Measurements from ENCODE around the gene MRPS21. TPM values are rescaled to one million over a fixed set of nuclear protein-coding genes. Genes with fewer than 3 reads are reported as not detected.

MRPS21 gene
- total and polyA plus RNA-seq, 9 of the 15 experiments (the other 6 are each of a cell fraction or from before 2014, with no cell fraction given): 119 to 407 (median 149) TPM

DNA sequence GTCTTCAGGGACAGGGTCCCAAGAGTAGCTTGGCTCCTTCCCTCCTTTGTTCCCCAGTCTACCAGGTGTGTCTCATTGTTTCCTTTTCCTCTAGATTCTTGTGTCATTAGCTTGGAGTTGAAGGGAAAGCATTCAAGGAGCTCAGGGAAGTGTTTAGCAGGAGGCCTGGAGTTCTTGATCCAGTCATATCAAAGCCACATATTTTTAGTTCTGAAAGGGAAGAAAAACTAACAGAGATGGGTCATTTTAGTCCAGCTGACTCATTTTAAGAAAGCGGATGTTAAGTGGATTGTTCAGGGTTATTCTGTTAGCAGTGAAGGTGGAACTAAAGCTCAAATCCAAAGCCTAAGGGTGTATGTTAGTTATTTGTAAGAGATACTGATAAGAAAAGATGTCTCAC, 20.4 kb upstream of the MRPS21 start:
- TF ChIP-seq ZNF551 (CRISPR knock-in tag; IDR thresholded peaks at IDR 0.05) (no peak), CTCFL (IDR thresholded peaks at IDR 0.05; ENCODE audit: borderline replicate concordance, insufficient read depth, low read depth, low read length, poor library complexity, severe bottlenecking) (no peak)
- no peak overlapping the region for H3K9ac ChIP-seq (ENCODE audit: insufficient read depth in 1 of 2, low read depth in 2 of 2, low read length in 2 of 2)
- no peaks in the 10 kb centered on the region for H3K36me3 ChIP-seq (ENCODE audit: control insufficient read depth, insufficient read depth, low read length)
- in situ Hi-C loops (cut with MboI): no loop called here
- FAIRE-seq (no peak), DNase-seq (ENCODE audit: extremely low read depth in 1 of 4, low spot score in 3 of 4) (no peak), ATAC-seq (no peak)
- 56% methylated on average over 1 of the region's 1 CpG for WGBS (ENCODE audit: insufficient coverage, low coverage, missing lambda C conversion rate)
- H4K20me1 ChIP-seq (replicated peaks; ENCODE audit: control insufficient read depth, insufficient read depth, low read length): no peaks in the 10 kb centered on the region
- CTCF ChIA-PET (ENCODE audit: low intra/inter-chr PET ratio): no interaction called here
- intact Hi-C loops (cut with micrococcal nuclease): no loop called here
- no TSS peak for BruUV-seq (replicated peaks)
- no peak overlapping the region; the same call in 1 of the 2 replicates for H2AFZ ChIP-seq (ENCODE audit: low read depth, low read length)
- POLR2A ChIA-PET: interaction anchor here (0.6 to 2.1 kb wide), 9 partner anchors 11 to 673 kb away, joined by 3 to 15 read pairs (median 3); partner anchors contain the start of gene CA14
- no peaks in the 10 kb centered on the region for H3K27me3 ChIP-seq (ENCODE audit: control insufficient read depth in 2 of 2, insufficient read depth in 2 of 2, low read length in 2 of 2)
- H3K4me3 ChIP-seq: no peak overlapping the region
- no peaks in the 10 kb centered on the region for H3K9me3 ChIP-seq (replicated peaks; ENCODE audit: control insufficient read depth, insufficient read depth, low read depth, low read length)
- H3K4me1 ChIP-seq (replicated peaks in 1 of 2; ENCODE audit: control insufficient read depth in 2 of 2, insufficient read depth in 2 of 2, low read length in 2 of 2): peaks cover 8 to 15% of the 10 kb centered on the region in 2 experiments
- H3K79me2 ChIP-seq (ENCODE audit: control insufficient read depth, insufficient read depth, low read length): peaks cover 5% of the 10 kb centered on the region
- H3K4me2 ChIP-seq (ENCODE audit: insufficient read depth, low read length): no peak overlapping the region
- H3K9me1 ChIP-seq (ENCODE audit: control insufficient read depth, insufficient read depth, low read length): no peaks in the 10 kb centered on the region
- H3K27ac ChIP-seq (ENCODE audit: extremely low read depth, low read depth, low read length): no peak overlapping the region

Measured in K562 (cell line).